Measurements from ENCODE around the gene THSD7A.

THSD7A gene

GRCh38 chr7:11667810-11668185 is 164.2 kb downstream of the THSD7A start:
- Histone ChIP-seq H3K9ac (ENCODE audit: insufficient read length) (no peak overlapping the region), H3K36me3 (ENCODE audit: insufficient read depth, low read length) (no peaks in the 10 kb centered on the region), H3K4me3 (no peak overlapping the region), H3K9me3 (ENCODE audit: low read depth, low read length) (no peaks in the 10 kb centered on the region), H3K27ac (no peak overlapping the region)
- no peak for DNase-seq (ENCODE audit: low read depth, low spot score)
- TF ChIP-seq EZH2 (IDR thresholded peaks at IDR 0.05) (no peak), FOXP2 (optimal IDR thresholded peaks at IDR 0.05; ENCODE audit: control extremely low read depth, extremely low read length, insufficient read depth) (no peak), POLR2AphosphoS5 (IDR thresholded peaks at IDR 0.05; ENCODE audit: borderline replicate concordance, low read depth, low read length) (no peak)

GRCh38 chr7:11667071-11667809 is 164.8 kb downstream of the THSD7A start:
- H3K27ac ChIP-seq, result no peak overlapping the region
- TF ChIP-seq FOXP2 (optimal IDR thresholded peaks at IDR 0.05; ENCODE audit: control extremely low read depth, extremely low read length, insufficient read depth), result no peak
- TF ChIP-seq POLR2AphosphoS5 (IDR thresholded peaks at IDR 0.05; ENCODE audit: borderline replicate concordance, low read depth, low read length), result no peak
- no peaks in the 10 kb centered on the region for H3K9me3 ChIP-seq (ENCODE audit: low read depth, low read length)
- H3K9ac ChIP-seq (ENCODE audit: insufficient read length), result no peak overlapping the region
- H3K4me3 ChIP-seq, result no peak overlapping the region
- no peak for DNase-seq (ENCODE audit: low read depth, low spot score)
- no peaks in the 10 kb centered on the region for H3K36me3 ChIP-seq (ENCODE audit: insufficient read depth, low read length)

GRCh38 chr7:11665357-11665756 is 166.6 kb downstream of the THSD7A start:
- DNase-seq (ENCODE audit: low read depth, low spot score), result no peak
- Histone ChIP-seq H3K36me3 (ENCODE audit: insufficient read depth, low read length) (no peaks in the 10 kb centered on the region), H3K4me3 (no peak overlapping the region), H3K27ac (no peak overlapping the region), H3K9ac (ENCODE audit: insufficient read length) (no peak overlapping the region), H3K9me3 (ENCODE audit: low read depth, low read length) (no peaks in the 10 kb centered on the region)
- TF ChIP-seq EZH2 (IDR thresholded peaks at IDR 0.05) (no peak), POLR2AphosphoS5 (IDR thresholded peaks at IDR 0.05; ENCODE audit: borderline replicate concordance, low read depth, low read length) (no peak), FOXP2 (optimal IDR thresholded peaks at IDR 0.05; ENCODE audit: control extremely low read depth, extremely low read length, insufficient read depth) (no peak)

- Histone ChIP-seq H3K27ac (no peak overlapping the region), H3K9ac (ENCODE audit: insufficient read length) (no peak overlapping the region), H3K9me3 (ENCODE audit: low read depth, low read length) (no peaks in the 10 kb centered on the region), H3K36me3 (ENCODE audit: insufficient read depth, low read length) (no peaks in the 10 kb centered on the region), H3K4me3 (no peak overlapping the region)
- no peak for TF ChIP-seq POLR2AphosphoS5 (IDR thresholded peaks at IDR 0.05; ENCODE audit: borderline replicate concordance, low read depth, low read length)
- no peak for TF ChIP-seq FOXP2 (optimal IDR thresholded peaks at IDR 0.05; ENCODE audit: control extremely low read depth, extremely low read length, insufficient read depth)
- no peak for TF ChIP-seq EZH2 (IDR thresholded peaks at IDR 0.05)
- no peak for DNase-seq (ENCODE audit: low read depth, low spot score)
These were observed 176.4 kb downstream of the THSD7A start for GRCh38 chr7:11655642-11656041.

GRCh38 chr7:11655163-11655562 is 176.8 kb downstream of the THSD7A start:
- no peak overlapping the region for H3K4me3 ChIP-seq
- H3K27ac ChIP-seq, result no peak overlapping the region
- no peak for DNase-seq (ENCODE audit: low read depth, low spot score)
- no peak for TF ChIP-seq EZH2 (IDR thresholded peaks at IDR 0.05)
- TF ChIP-seq FOXP2 (optimal IDR thresholded peaks at IDR 0.05; ENCODE audit: control extremely low read depth, extremely low read length, insufficient read depth), result no peak
- H3K9ac ChIP-seq (ENCODE audit: insufficient read length), result no peak overlapping the region
- no peaks in the 10 kb centered on the region for H3K9me3 ChIP-seq (ENCODE audit: low read depth, low read length)
- no peaks in the 10 kb centered on the region for H3K36me3 ChIP-seq (ENCODE audit: insufficient read depth, low read length)

- Histone ChIP-seq H3K36me3 (ENCODE audit: insufficient read depth, low read length) (no peaks in the 10 kb centered on the region), H3K9me3 (ENCODE audit: low read depth, low read length) (no peaks in the 10 kb centered on the region)
These were observed 181.5 kb downstream of the THSD7A start for GRCh38 chr7:11650500-11650899.

GRCh38 chr7:11650030-11650429 is 182.0 kb downstream of the THSD7A start:
- TF ChIP-seq FOXP2 (optimal IDR thresholded peaks at IDR 0.05; ENCODE audit: control extremely low read depth, extremely low read length, insufficient read depth) (no peak), EZH2 (IDR thresholded peaks at IDR 0.05) (no peak), POLR2AphosphoS5 (IDR thresholded peaks at IDR 0.05; ENCODE audit: borderline replicate concordance, low read depth, low read length) (no peak)
- DNase-seq (ENCODE audit: low read depth, low spot score), result no peak
- Histone ChIP-seq H3K9ac (ENCODE audit: insufficient read length) (no peak overlapping the region), H3K27ac (no peak overlapping the region), H3K9me3 (ENCODE audit: low read depth, low read length) (no peaks in the 10 kb centered on the region), H3K4me3 (no peak overlapping the region), H3K36me3 (ENCODE audit: insufficient read depth, low read length) (no peaks in the 10 kb centered on the region)

More at GRCh38 chr7:11650500-11650899, 181.5 kb downstream of the THSD7A start:
- TF ChIP-seq EZH2 (IDR thresholded peaks at IDR 0.05), result no peak
- no peak for TF ChIP-seq POLR2AphosphoS5 (IDR thresholded peaks at IDR 0.05; ENCODE audit: borderline replicate concordance, low read depth, low read length)
- no peak for TF ChIP-seq FOXP2 (optimal IDR thresholded peaks at IDR 0.05; ENCODE audit: control extremely low read depth, extremely low read length, insufficient read depth)
- DNase-seq (ENCODE audit: low read depth, low spot score), result no peak
- no peak overlapping the region for H3K27ac ChIP-seq
- no peak overlapping the region for H3K4me3 ChIP-seq
- H3K9ac ChIP-seq (ENCODE audit: insufficient read length), result no peak overlapping the region

- Histone ChIP-seq H3K27ac (no peak overlapping the region), H3K9ac (ENCODE audit: insufficient read length) (no peak overlapping the region), H3K4me3 (no peak overlapping the region), H3K36me3 (ENCODE audit: insufficient read depth, low read length) (no peaks in the 10 kb centered on the region), H3K9me3 (ENCODE audit: low read depth, low read length) (no peaks in the 10 kb centered on the region)
- no peak for DNase-seq (ENCODE audit: low read depth, low spot score)
- no peak for TF ChIP-seq EZH2 (IDR thresholded peaks at IDR 0.05)
These were observed 183.0 kb downstream of the THSD7A start for GRCh38 chr7:11648980-11649379.

- Histone ChIP-seq H3K9me3 (ENCODE audit: low read depth, low read length) (no peaks in the 10 kb centered on the region), H3K36me3 (ENCODE audit: insufficient read depth, low read length) (no peaks in the 10 kb centered on the region), H3K4me3 (no peak overlapping the region), H3K9ac (ENCODE audit: insufficient read length) (no peak overlapping the region), H3K27ac (no peak overlapping the region)
- no peak for TF ChIP-seq FOXP2 (optimal IDR thresholded peaks at IDR 0.05; ENCODE audit: control extremely low read depth, extremely low read length, insufficient read depth)
- TF ChIP-seq EZH2 (IDR thresholded peaks at IDR 0.05), result no peak
- TF ChIP-seq POLR2AphosphoS5 (IDR thresholded peaks at IDR 0.05; ENCODE audit: borderline replicate concordance, low read depth, low read length), result no peak
- no peak for DNase-seq (ENCODE audit: low read depth, low spot score)
These were observed 183.9 kb downstream of the THSD7A start for GRCh38 chr7:11648101-11648500.

Data from SK-N-MC (cell line).